ENCODE measurements around the gene TYRO3.
"Not testable (repeated sequence)": the region's sequence is repeated elsewhere in the genome, so short reads cannot be mapped to it uniquely, and the experiment has no call there.

TYRO3 gene

GRCh38 chr15:41554915-41555314 lies 4.1 kb upstream of the TYRO3 start:
- no peak for DNase-seq

- no peak for DNase-seq
Measured at GRCh38 chr15:41556677-41557076, 2.3 kb upstream of the TYRO3 start.

- peak; percentile 53 to 85 (median 65) for DNase-seq
Measured at GRCh38 chr15:41557673-41558399, 1.2 kb upstream of the TYRO3 start.

- DNase-seq, result no peak
Measured at GRCh38 chr15:41559239-41559782, 299 bp downstream of the TYRO3 start.

GRCh38 chr15:41560572-41560874 lies 1.5 kb downstream of the TYRO3 start:
- DNase-seq, result no peak

- DNase-seq, result no peak
Measured at GRCh38 chr15:41561104-41561776, 2.2 kb downstream of the TYRO3 start.

GRCh38 chr15:41561777-41562145 lies 2.7 kb downstream of the TYRO3 start:
- no peak for DNase-seq

- DNase-seq, result no peak
Measured at GRCh38 chr15:41562244-41562643, 3.2 kb downstream of the TYRO3 start.

- DNase-seq, result no peak
Measured at GRCh38 chr15:41562784-41563198, 3.8 kb downstream of the TYRO3 start.

GRCh38 chr15:41564286-41564959 lies 5.4 kb downstream of the TYRO3 start:
- DNase-seq, result no peak

- no peak for DNase-seq
Measured at GRCh38 chr15:41564960-41565502, 6.0 kb downstream of the TYRO3 start.

GRCh38 chr15:41565702-41566101 lies 6.7 kb downstream of the TYRO3 start:
- DNase-seq, result no peak

- DNase-seq, result no peak
Measured at GRCh38 chr15:41566121-41566885, 7.3 kb downstream of the TYRO3 start.

GRCh38 chr15:41567261-41567660 lies 8.2 kb downstream of the TYRO3 start:
- DNase-seq, result no peak

GRCh38 chr15:41567862-41568261 lies 8.8 kb downstream of the TYRO3 start:
- DNase-seq, result no peak

- DNase-seq, result no peak
Measured at GRCh38 chr15:41568350-41569017, 9.5 kb downstream of the TYRO3 start.

GRCh38 chr15:41569232-41569631 lies 10.2 kb downstream of the TYRO3 start:
- not testable (repeated sequence) for DNase-seq

- no peak for DNase-seq
Measured at GRCh38 chr15:41570764-41571163, 11.8 kb downstream of the TYRO3 start.

- DNase-seq, result no peak
Measured at GRCh38 chr15:41571948-41572347, 12.9 kb downstream of the TYRO3 start.

GRCh38 chr15:41572866-41573265 lies 13.9 kb downstream of the TYRO3 start:
- DNase-seq, result no peak

GRCh38 chr15:41573396-41573795 lies 14.4 kb downstream of the TYRO3 start:
- no peak for DNase-seq

- DNase-seq, result no peak
Measured at GRCh38 chr15:41574158-41574557, 15.1 kb downstream of the TYRO3 start.
